AG09319 (cell line): ENCODE measurements around the gene ENAM.

Experiments used
- DNase-seq: peaks from one replicate; pipeline ENCODE4 v3.0.0-alpha.2; 2010; ENCODE audit warnings: low read depth; ENCODE audit errors: extremely low read depth
- CTCF ChIP-seq: IDR thresholded peaks from 2 replicates; pipeline ENCODE4 v1.5.1; 2011; ENCODE audit warnings: low read depth, mild to moderate bottlenecking, inconsistent platforms, low read length, moderate library complexity

The ENAM gene

DNA sequence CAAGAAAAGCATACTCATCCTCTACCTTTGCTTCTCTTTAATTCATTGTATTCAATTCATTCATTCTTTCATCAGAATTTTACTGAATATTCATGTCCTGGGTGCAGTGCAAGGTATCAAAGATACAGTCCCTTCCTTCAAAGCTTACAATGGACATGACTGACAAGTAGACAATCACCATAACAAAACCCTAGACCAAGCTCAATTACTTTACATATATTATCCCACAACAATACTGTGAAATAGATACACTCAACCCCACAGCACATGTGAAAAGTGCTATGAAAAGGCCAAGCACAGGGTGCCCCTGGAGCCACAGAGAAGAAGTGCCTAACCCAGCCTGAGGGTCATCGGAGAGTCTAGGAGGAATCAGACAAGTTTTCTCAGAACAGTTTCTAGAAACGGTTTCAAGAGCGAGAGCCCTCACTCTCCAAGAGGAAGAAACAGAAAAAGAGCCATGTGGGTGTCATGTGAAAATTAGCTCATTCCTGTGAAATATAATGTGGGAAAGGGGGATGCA lies 21.1 kb upstream of the ENAM start:
- TF ChIP-seq CTCF = no peak
- DNase-seq = no peak

GRCh38 chr4:70608324-70608723 lies 20.2 kb upstream of the ENAM start:
- TF ChIP-seq CTCF = no peak
- DNase-seq = no peak

DNA sequence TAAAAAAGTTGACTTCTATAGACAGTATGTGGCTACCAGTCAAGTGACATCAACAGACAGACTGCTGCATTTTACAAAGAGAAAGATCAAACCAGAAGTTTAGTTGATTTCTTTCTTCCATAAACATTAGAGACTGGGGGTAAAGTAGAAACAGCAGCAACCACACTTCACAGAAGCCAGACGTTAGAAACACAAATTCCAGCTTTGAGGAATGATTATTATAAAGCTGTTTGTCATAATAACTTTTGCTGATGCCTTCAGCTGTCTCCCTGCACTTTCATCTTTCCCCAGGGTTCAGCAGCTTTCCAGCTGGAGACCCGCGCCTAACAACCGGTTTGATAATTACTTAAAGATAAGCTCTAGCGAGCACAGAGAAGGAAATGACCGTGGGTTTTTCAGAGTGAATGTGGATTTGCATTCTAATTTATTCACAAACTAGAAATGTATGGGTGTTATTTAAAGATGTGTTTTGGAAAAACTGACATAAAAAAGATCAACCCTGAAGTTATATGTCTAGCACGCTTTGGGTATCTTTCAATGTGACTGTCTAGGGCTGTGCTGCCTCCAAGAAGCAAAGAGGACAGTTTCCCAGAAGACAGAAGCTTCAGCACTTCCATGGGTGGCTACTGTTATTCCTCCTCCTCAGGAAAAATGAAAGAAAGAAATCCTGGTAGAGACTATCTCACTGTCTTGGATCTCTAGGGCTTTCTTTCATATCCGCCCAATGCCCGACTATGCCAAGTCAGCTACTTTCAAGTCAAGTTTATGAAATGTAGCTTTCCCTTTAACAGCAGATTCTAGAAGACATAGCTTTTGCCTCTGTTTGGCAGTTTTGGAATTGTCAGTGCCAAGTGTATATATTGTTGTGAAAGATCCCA lies 15.0 kb upstream of the ENAM start:
- no peak for DNase-seq
- TF ChIP-seq CTCF = no peak

DNA sequence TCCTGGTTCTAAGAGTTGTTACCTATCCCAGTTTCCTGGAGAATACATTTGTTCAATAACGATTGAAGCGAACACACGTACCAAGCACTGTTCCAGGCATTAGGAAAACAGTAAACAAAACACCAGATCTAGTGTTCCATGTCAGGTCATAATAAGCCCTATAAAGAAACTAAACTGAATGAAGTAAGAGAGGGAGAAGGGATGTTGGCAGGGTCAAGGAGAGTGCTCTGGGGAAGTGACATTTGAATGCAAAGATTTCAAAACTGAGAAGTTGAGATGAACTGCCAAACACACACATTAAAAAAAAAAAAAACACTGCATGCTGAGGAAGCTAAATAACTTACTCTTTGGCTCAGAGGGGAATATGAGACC lies 14.4 kb upstream of the ENAM start:
- DNase-seq = no peak
- TF ChIP-seq CTCF = no peak

- DNase-seq = no peak
- no peak for TF ChIP-seq CTCF
Measured at GRCh38 chr4:70619288-70619687, 9.3 kb upstream of the ENAM start.

DNA sequence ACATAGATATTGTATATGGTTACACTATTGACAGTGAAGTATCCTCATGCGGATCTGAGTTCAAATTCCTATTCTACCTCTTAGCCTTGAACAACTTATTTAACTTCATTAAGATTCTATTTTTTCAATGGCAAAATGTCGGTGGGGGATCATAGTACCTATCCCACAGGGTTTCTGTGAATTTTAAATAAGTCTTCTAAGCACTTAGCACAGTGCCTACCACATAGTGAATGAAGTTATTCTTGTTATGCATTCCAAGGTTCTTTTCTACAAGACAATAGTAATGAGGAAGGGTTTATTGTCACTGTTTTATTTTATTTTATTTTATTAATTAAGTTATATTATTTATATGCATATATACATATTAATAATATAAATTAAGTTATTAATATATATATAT lies 8.8 kb upstream of the ENAM start:
- no peak for TF ChIP-seq CTCF
- no peak for DNase-seq

GRCh38 chr4:70623323-70623722 lies 5.2 kb upstream of the ENAM start:
- DNase-seq = no peak

More at GRCh38 chr4:70623323-70623722, 5.2 kb upstream of the ENAM start:
- TF ChIP-seq CTCF = no peak
